ENCODE measurements around the gene SNX33. TPM values are rescaled to one million over a fixed set of nuclear protein-coding genes. Genes with fewer than 3 reads are reported as not detected.

The SNX33 gene
- total and polyA plus RNA-seq, 7 experiments from 2014 or later = 0.13 to 3.4 (median 1.3) TPM

DNA sequence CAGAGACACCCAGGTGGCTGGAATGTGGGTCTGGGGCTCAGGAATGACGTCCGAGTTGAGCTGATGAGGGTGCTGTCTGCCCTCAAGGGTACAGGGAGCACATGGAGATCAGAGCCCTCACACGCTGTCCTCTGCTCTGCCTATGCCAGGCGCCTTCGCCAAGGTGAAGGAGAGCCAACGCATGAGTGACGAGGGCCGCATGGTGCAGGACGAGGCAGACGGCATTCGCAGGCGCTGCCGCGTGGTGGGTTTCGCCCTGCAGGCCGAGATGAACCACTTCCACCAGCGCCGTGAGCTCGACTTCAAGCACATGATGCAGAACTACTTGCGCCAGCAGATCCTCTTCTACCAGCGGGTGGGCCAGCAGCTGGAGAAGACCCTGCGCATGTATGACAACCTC lies 9.1 kb downstream of the SNX33 start:
- no peak overlapping the region for H3K4me3 Mint-ChIP-seq
- H3K27me3 Mint-ChIP-seq = no peaks in the 10 kb centered on the region
- CTCF ChIA-PET = no interaction called here
- no peaks in the 10 kb centered on the region for H3K9me3 ChIP-seq (ENCODE audit: control insufficient read depth in 2 of 3, low read length in 3 of 3)
- H3K4me1 ChIP-seq (ENCODE audit: control insufficient read depth in 2 of 2, insufficient read depth in 2 of 2, low read length in 2 of 2) = peaks cover 0 to 2% of the 10 kb centered on the region in 2 donors
- no peak overlapping the region for H3K27ac ChIP-seq (ENCODE audit: low read depth, low read length)
- intact Hi-C loops (cut with micrococcal nuclease) = no loop called here
- no peaks in the 10 kb centered on the region for H3K36me3 ChIP-seq (ENCODE audit: control insufficient read depth in 2 of 3, insufficient read depth in 3 of 3, low read length in 3 of 3)
- H3K4me3 ChIP-seq (ENCODE audit: low read length) = no peak overlapping the region
- DNase-seq = no peak
- no peaks in the 10 kb centered on the region for H3K27me3 ChIP-seq (ENCODE audit: control insufficient read depth in 2 of 2, insufficient read depth in 2 of 2, low read length in 2 of 2)
- no peak overlapping the region for H3K27ac Mint-ChIP-seq
- H3K9me3 Mint-ChIP-seq = no peaks in the 10 kb centered on the region
- peaks cover 3 to 10% (median 6%) of the 10 kb centered on the region in 7 donors for H3K4me1 Mint-ChIP-seq
- ATAC-seq = no peak
- H3K36me3 Mint-ChIP-seq = no peaks in the 10 kb centered on the region
- POLR2A ChIA-PET = interaction anchor here (0.9 kb wide), 1 partner anchor 9 kb away, joined by 3 read pairs; the partner anchor contains the start of gene SNX33

DNA sequence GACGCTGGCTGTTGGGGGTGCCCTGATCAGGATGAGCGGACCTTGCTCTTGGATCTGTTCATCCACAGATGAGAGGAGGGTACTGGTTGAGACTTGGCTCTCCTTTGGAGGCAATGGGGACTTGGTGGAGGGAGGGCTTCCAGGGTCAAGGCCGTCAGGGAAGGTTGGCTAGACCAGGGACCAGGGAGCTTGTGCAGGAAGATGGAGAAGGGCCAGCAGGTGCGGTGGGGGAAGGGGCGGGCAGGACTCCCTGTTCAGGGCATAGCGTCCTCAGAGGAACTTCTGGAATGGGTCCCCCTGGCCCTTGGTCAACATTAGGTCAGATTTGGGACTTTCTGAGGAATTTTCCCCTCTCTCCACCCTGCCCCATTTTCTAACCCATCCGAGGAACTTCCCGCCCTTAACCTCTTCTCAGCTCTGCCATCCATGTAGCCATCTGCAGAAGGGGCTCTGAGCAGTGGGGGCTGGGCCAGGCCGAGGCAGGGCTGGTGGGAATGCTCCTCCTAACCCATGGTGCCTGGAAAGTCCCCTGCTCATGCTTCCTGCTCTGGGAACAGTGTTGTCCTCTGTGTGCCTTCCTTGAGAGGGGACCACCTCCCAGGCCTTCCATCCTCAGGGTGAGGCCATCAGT lies 11.5 kb downstream of the SNX33 start:
- H3K4me3 ChIP-seq (ENCODE audit: low read length) = no peak overlapping the region
- Mint-ChIP-seq H3K27ac (peak overlapping the region in 1 of 9 donors; percentile 36), H3K4me3 (no peak overlapping the region), H3K9me3 (no peaks in the 10 kb centered on the region), H3K4me1 (no peaks in the 10 kb centered on the region), H3K27me3 (no peaks in the 10 kb centered on the region), H3K36me3 (no peaks in the 10 kb centered on the region)
- ChIA-PET POLR2A (no interaction called here), CTCF (no interaction called here)
- ATAC-seq (no peak), DNase-seq (no peak)
- no peaks in the 10 kb centered on the region for H3K4me1 ChIP-seq (ENCODE audit: control insufficient read depth in 2 of 2, insufficient read depth in 2 of 2, low read length in 2 of 2)
- no peaks in the 10 kb centered on the region for H3K36me3 ChIP-seq (ENCODE audit: control insufficient read depth in 2 of 3, insufficient read depth in 3 of 3, low read length in 3 of 3)
- H3K27me3 ChIP-seq (ENCODE audit: control insufficient read depth in 2 of 2, insufficient read depth in 2 of 2, low read length in 2 of 2) = no peaks in the 10 kb centered on the region
- intact Hi-C loops (cut with micrococcal nuclease) = no loop called here
- H3K27ac ChIP-seq (ENCODE audit: low read depth, low read length) = no peak overlapping the region
- no peaks in the 10 kb centered on the region for H3K9me3 ChIP-seq (ENCODE audit: control insufficient read depth in 2 of 3, low read length in 3 of 3)

DNA sequence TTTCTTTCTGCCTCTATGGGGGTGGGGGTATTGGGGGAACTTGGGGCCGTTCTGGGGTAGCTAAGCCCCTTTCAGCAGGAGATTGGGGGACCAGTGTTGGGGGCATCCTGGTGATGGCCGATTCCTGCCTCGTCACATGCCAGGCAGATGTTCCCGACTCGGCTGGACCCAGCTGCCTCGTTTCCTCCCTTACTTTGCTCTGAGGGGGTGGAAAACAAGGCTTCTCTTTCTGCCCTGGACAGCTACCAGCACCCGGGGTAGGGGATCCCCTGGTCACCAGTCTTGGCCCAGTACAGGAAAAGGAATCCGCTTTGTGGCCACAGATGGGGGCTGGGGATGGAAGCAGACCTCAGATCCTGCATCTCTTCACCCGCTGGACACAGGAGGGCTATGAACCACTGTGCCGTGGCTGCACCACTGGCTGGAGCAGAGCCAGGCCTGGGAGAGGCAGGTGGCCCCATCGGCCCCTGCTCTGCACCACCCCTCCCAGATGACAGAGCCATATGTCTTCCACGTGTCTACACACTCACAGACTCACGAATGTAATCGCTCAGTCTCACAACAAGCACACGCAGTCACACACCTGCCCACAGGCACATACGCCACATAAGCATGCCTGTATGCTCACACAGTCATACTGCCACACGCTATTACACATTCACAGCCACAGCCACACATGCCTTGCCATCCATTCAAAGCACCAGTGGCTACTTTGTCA lies 12.4 kb downstream of the SNX33 start:
- Histone ChIP-seq H3K36me3 (ENCODE audit: control insufficient read depth in 2 of 3, insufficient read depth in 3 of 3, low read length in 3 of 3) (no peaks in the 10 kb centered on the region), H3K27ac (ENCODE audit: low read depth, low read length) (no peak overlapping the region), H3K4me3 (ENCODE audit: low read length) (no peak overlapping the region), H3K4me1 (ENCODE audit: control insufficient read depth in 2 of 2, insufficient read depth in 2 of 2, low read length in 2 of 2) (no peaks in the 10 kb centered on the region), H3K27me3 (ENCODE audit: control insufficient read depth in 2 of 2, insufficient read depth in 2 of 2, low read length in 2 of 2) (no peaks in the 10 kb centered on the region), H3K9me3 (ENCODE audit: control insufficient read depth in 2 of 3, low read length in 3 of 3) (no peaks in the 10 kb centered on the region)
- Mint-ChIP-seq H3K4me3 (no peak overlapping the region), H3K27ac (peak overlapping the region in 1 of 9 donors; percentile 63), H3K36me3 (no peaks in the 10 kb centered on the region), H3K27me3 (no peaks in the 10 kb centered on the region), H3K4me1 (no peaks in the 10 kb centered on the region), H3K9me3 (no peaks in the 10 kb centered on the region)
- intact Hi-C loops (cut with micrococcal nuclease) = no loop called here
- POLR2A ChIA-PET = no interaction called here
- ATAC-seq (no peak), DNase-seq (no peak)
- CTCF ChIA-PET = no interaction called here

DNA sequence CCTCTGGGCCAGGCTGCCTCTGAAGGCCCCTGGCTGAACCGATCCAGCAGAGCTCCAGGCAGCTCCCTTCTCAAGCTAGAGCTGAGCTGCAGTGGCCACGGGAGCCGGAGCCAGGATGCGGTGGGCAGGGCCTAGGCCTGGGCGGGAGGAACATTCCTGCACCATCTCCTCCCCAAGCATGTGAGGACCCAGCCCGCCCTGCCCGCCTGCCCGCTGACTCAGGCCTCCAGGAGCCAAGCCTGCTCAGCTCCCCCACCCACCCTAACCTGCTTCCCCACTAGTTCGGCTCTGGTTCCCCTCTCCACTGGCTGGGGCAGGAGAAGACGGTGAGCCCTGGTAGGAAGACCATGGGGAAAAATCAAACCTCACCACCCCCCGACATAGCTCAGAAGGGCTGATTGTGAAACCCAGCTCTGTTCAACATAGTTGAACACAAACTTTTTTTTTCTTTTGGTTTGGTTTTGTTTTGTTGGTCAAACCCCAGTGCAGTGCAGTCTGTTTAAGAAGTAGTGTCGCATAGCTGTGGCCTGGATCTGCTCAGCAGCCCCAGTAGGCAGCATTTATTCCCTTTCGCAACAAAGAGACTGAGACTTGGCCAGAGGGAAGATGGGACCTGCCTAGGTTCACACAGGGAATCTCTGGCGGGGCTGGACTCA lies 13.5 kb downstream of the SNX33 start:
- ChIA-PET CTCF (interaction anchor here (0.6 kb wide), 1 partner anchor 19 kb away, joined by 3 read pairs; no protein-coding TSS in a partner anchor), POLR2A (no interaction called here)
- no peak overlapping the region for H3K27ac ChIP-seq (ENCODE audit: low read depth, low read length)
- peaks cover 0 to 4% (median 0%) of the 10 kb centered on the region in 7 donors for H3K4me1 Mint-ChIP-seq
- H3K4me3 Mint-ChIP-seq = no peak overlapping the region
- no peaks in the 10 kb centered on the region for H3K27me3 Mint-ChIP-seq
- no peaks in the 10 kb centered on the region for H3K9me3 ChIP-seq (ENCODE audit: control insufficient read depth in 2 of 3, low read length in 3 of 3)
- ATAC-seq (no peak), DNase-seq (no peak)
- no peaks in the 10 kb centered on the region for H3K36me3 ChIP-seq (ENCODE audit: control insufficient read depth in 2 of 3, insufficient read depth in 3 of 3, low read length in 3 of 3)
- no peak overlapping the region for H3K4me3 ChIP-seq (ENCODE audit: low read length)
- intact Hi-C loops (cut with micrococcal nuclease) = no loop called here
- no peaks in the 10 kb centered on the region for H3K27me3 ChIP-seq (ENCODE audit: control insufficient read depth in 2 of 2, insufficient read depth in 2 of 2, low read length in 2 of 2)
- H3K36me3 Mint-ChIP-seq = no peaks in the 10 kb centered on the region
- H3K27ac Mint-ChIP-seq = no peak overlapping the region
- no peaks in the 10 kb centered on the region for H3K4me1 ChIP-seq (ENCODE audit: control insufficient read depth in 2 of 2, insufficient read depth in 2 of 2, low read length in 2 of 2)
- no peaks in the 10 kb centered on the region for H3K9me3 Mint-ChIP-seq

DNA sequence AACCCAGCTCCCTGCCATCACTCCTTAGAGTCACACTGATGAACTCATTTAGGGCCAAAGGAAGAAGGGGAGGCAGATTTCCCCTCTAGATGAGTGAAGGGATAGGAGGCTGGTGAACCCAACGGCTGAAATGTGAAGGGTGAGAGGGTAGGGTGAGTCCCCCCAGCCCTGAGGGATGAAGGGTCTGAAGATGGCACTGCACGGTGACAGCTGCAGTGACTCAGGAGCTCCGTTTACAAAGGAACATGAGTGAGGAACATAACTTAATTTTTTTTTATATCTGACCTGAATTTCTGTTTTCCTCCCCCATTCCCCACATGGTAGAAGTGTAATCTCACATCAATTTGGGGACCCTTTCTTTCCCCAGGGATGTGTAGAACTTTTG lies 14.0 kb downstream of the SNX33 start:
- no peak for DNase-seq
- peaks cover 0 to 4% (median 0%) of the 10 kb centered on the region in 7 donors for H3K4me1 Mint-ChIP-seq
- Histone ChIP-seq H3K27me3 (ENCODE audit: control insufficient read depth in 2 of 2, insufficient read depth in 2 of 2, low read length in 2 of 2) (no peaks in the 10 kb centered on the region), H3K36me3 (ENCODE audit: control insufficient read depth in 2 of 3, insufficient read depth in 3 of 3, low read length in 3 of 3) (no peaks in the 10 kb centered on the region), H3K4me1 (ENCODE audit: control insufficient read depth in 2 of 2, insufficient read depth in 2 of 2, low read length in 2 of 2) (no peaks in the 10 kb centered on the region), H3K9me3 (ENCODE audit: control insufficient read depth in 2 of 3, low read length in 3 of 3) (no peaks in the 10 kb centered on the region), H3K27ac (ENCODE audit: low read depth, low read length) (no peak overlapping the region), H3K4me3 (ENCODE audit: low read length) (no peak overlapping the region)
- CTCF ChIA-PET = interaction anchor here (0.6 kb wide), 1 partner anchor 20 kb away, joined by 3 read pairs; no protein-coding TSS in a partner anchor
- no peak overlapping the region for H3K27ac Mint-ChIP-seq
- H3K9me3 Mint-ChIP-seq = no peaks in the 10 kb centered on the region
- no peaks in the 10 kb centered on the region for H3K36me3 Mint-ChIP-seq
- H3K4me3 Mint-ChIP-seq = no peak overlapping the region
- POLR2A ChIA-PET = no interaction called here
- intact Hi-C loops (cut with micrococcal nuclease) = no loop called here
- ATAC-seq = no peak
- H3K27me3 Mint-ChIP-seq = no peaks in the 10 kb centered on the region

DNA sequence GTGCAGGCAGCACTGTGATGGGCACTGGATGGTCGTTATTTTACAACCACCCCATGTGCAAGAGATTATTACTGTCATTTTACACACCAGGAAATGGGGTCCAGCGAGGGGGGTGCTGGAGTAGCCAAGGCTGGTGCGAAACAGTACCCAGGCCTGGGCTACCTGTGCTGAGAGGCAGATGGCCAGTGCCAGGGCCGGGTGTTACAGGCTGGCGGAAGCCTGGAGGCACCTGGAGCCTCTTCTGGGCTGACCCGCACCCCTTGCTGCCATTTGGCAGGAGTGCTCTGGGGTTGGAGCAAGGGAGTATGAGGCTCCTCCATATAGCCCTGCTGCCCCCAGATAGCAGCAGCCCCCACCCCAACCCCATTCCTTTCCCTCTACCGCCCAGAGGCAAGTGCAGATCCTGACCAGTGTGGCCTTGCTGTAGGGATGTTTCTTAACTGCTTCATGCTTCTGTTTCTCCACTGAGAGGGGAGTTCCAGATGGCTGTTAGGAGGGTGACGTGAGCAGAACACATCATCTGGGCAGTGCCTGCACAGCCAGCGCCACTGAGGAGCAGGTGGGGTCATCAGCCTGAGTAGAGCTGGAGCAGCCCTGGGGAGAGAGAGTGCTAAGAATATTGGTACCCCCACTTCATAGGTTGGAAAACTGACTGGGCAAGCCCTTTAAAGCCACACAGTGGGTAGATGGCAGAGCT lies 15.3 kb downstream of the SNX33 start:
- no peak overlapping the region for H3K4me3 ChIP-seq (ENCODE audit: low read length)
- no peaks in the 10 kb centered on the region for H3K36me3 Mint-ChIP-seq
- H3K27me3 ChIP-seq (ENCODE audit: control insufficient read depth in 2 of 2, insufficient read depth in 2 of 2, low read length in 2 of 2) = no peaks in the 10 kb centered on the region
- ChIA-PET POLR2A (no interaction called here), CTCF (interaction anchor here (0.6 kb wide), 1 partner anchor 28 kb away, joined by 3 read pairs; no protein-coding TSS in a partner anchor)
- H3K27me3 Mint-ChIP-seq = no peaks in the 10 kb centered on the region
- no peak overlapping the region for H3K4me3 Mint-ChIP-seq
- no peak overlapping the region for H3K27ac ChIP-seq (ENCODE audit: low read depth, low read length)
- no peak overlapping the region for H3K27ac Mint-ChIP-seq
- H3K9me3 Mint-ChIP-seq = no peaks in the 10 kb centered on the region
- H3K4me1 ChIP-seq (ENCODE audit: control insufficient read depth in 2 of 2, insufficient read depth in 2 of 2, low read length in 2 of 2) = no peaks in the 10 kb centered on the region
- H3K4me1 Mint-ChIP-seq = peaks cover 0 to 4% (median 0%) of the 10 kb centered on the region in 7 donors
- no peaks in the 10 kb centered on the region for H3K36me3 ChIP-seq (ENCODE audit: control insufficient read depth in 2 of 3, insufficient read depth in 3 of 3, low read length in 3 of 3)
- H3K9me3 ChIP-seq (ENCODE audit: control insufficient read depth in 2 of 3, low read length in 3 of 3) = no peaks in the 10 kb centered on the region
- ATAC-seq = no peak
- DNase-seq = no peak
- intact Hi-C loops (cut with micrococcal nuclease) = no loop called here
